Measurements from ENCODE around the gene PRB3. TPM values are rescaled to one million over a fixed set of nuclear protein-coding genes. Genes with fewer than 3 reads are reported as not detected.

Gene PRB3
- total and polyA plus RNA-seq, 2 donors (not counting 1 experiment from before 2014, with no cell fraction given), result not detected

GRCh38 chr12:11273449-11273848, 3.9 kb upstream of the PRB3 start:
- H3K4me1 ChIP-seq (ENCODE audit: control insufficient read depth, extremely low read depth, insufficient read depth, low read length), result no peaks in the 10 kb centered on the region
- H3K4me2 ChIP-seq (ENCODE audit: extremely low read depth, insufficient read depth, low read length), result no peak overlapping the region
- no peaks in the 10 kb centered on the region for H3K27me3 ChIP-seq (ENCODE audit: control insufficient read depth, insufficient read depth, low read length)
- H4K20me1 ChIP-seq (ENCODE audit: control insufficient read depth, extremely low read depth, insufficient read depth, low read length), result no peaks in the 10 kb centered on the region
- no peak for DNase-seq (ENCODE audit: low read depth in 2 of 2)
- no peak overlapping the region for H3K27ac ChIP-seq (ENCODE audit: insufficient read depth, low read length)
- no peak overlapping the region for H2AFZ ChIP-seq (ENCODE audit: low read length)
- no peaks in the 10 kb centered on the region for H3K9me3 ChIP-seq (ENCODE audit: control insufficient read depth, insufficient read depth, low read depth, low read length)
- H3K36me3 ChIP-seq (ENCODE audit: control insufficient read depth, insufficient read depth, low read length), result no peaks in the 10 kb centered on the region
- no peak overlapping the region for H3K9ac ChIP-seq (ENCODE audit: insufficient read depth, low read length)
- TF ChIP-seq CTCF (conservative IDR thresholded peaks at IDR 0.05 in 1 of 2, IDR thresholded peaks at IDR 0.05 in 1 of 2; ENCODE audit: low read depth in 1 of 2, low read length in 2 of 2) (no peak), EZH2 (IDR thresholded peaks at IDR 0.05; ENCODE audit: low read length, missing control alignments) (no peak)
- no peak overlapping the region for H3K4me3 ChIP-seq (replicated peaks in 1 of 4; ENCODE audit: control extremely low read depth in 1 of 4, insufficient read depth in 1 of 4, low read depth in 3 of 4, low read length in 4 of 4)
- no peaks in the 10 kb centered on the region for H3K79me2 ChIP-seq (ENCODE audit: control insufficient read depth, insufficient read depth, low read length)

- Histone ChIP-seq H3K9me3 (ENCODE audit: control insufficient read depth, insufficient read depth, low read depth, low read length) (no peaks in the 10 kb centered on the region), H3K4me3 (replicated peaks in 1 of 4; ENCODE audit: control extremely low read depth in 1 of 4, insufficient read depth in 1 of 4, low read depth in 3 of 4, low read length in 4 of 4) (no peak overlapping the region), H3K9ac (ENCODE audit: insufficient read depth, low read length) (no peak overlapping the region), H4K20me1 (ENCODE audit: control insufficient read depth, extremely low read depth, insufficient read depth, low read length) (no peaks in the 10 kb centered on the region), H3K79me2 (ENCODE audit: control insufficient read depth, insufficient read depth, low read length) (no peaks in the 10 kb centered on the region), H3K4me2 (ENCODE audit: extremely low read depth, insufficient read depth, low read length) (no peak overlapping the region), H3K36me3 (ENCODE audit: control insufficient read depth, insufficient read depth, low read length) (no peaks in the 10 kb centered on the region), H3K27ac (ENCODE audit: insufficient read depth, low read length) (no peak overlapping the region), H3K4me1 (ENCODE audit: control insufficient read depth, extremely low read depth, insufficient read depth, low read length) (no peaks in the 10 kb centered on the region), H2AFZ (ENCODE audit: low read length) (no peak overlapping the region), H3K27me3 (ENCODE audit: control insufficient read depth, insufficient read depth, low read length) (no peaks in the 10 kb centered on the region)
- no peak for DNase-seq (ENCODE audit: low read depth in 2 of 2)
- TF ChIP-seq CTCF (conservative IDR thresholded peaks at IDR 0.05 in 1 of 2, IDR thresholded peaks at IDR 0.05 in 1 of 2; ENCODE audit: low read depth in 1 of 2, low read length in 2 of 2), result no peak
- no peak for TF ChIP-seq EZH2 (IDR thresholded peaks at IDR 0.05; ENCODE audit: low read length, missing control alignments)
Measured at GRCh38 chr12:11264501-11264900, 5.0 kb downstream of the PRB3 start.

- no peak for DNase-seq (ENCODE audit: low read depth in 2 of 2)
- H3K27me3 ChIP-seq (ENCODE audit: control insufficient read depth, insufficient read depth, low read length), result no peaks in the 10 kb centered on the region
- no peak overlapping the region for H3K9ac ChIP-seq (ENCODE audit: insufficient read depth, low read length)
- no peaks in the 10 kb centered on the region for H3K4me1 ChIP-seq (ENCODE audit: control insufficient read depth, extremely low read depth, insufficient read depth, low read length)
- no peaks in the 10 kb centered on the region for H3K9me3 ChIP-seq (ENCODE audit: control insufficient read depth, insufficient read depth, low read depth, low read length)
- H3K4me2 ChIP-seq (ENCODE audit: extremely low read depth, insufficient read depth, low read length), result no peak overlapping the region
- TF ChIP-seq CTCF (conservative IDR thresholded peaks at IDR 0.05 in 1 of 2, IDR thresholded peaks at IDR 0.05 in 1 of 2; ENCODE audit: low read depth in 1 of 2, low read length in 2 of 2) (no peak), EZH2 (IDR thresholded peaks at IDR 0.05; ENCODE audit: low read length, missing control alignments) (no peak)
- no peak overlapping the region for H2AFZ ChIP-seq (ENCODE audit: low read length)
- H4K20me1 ChIP-seq (ENCODE audit: control insufficient read depth, extremely low read depth, insufficient read depth, low read length), result no peaks in the 10 kb centered on the region
- H3K36me3 ChIP-seq (ENCODE audit: control insufficient read depth, insufficient read depth, low read length), result no peaks in the 10 kb centered on the region
- no peaks in the 10 kb centered on the region for H3K79me2 ChIP-seq (ENCODE audit: control insufficient read depth, insufficient read depth, low read length)
- no peak overlapping the region for H3K4me3 ChIP-seq (replicated peaks in 1 of 4; ENCODE audit: control extremely low read depth in 1 of 4, insufficient read depth in 1 of 4, low read depth in 3 of 4, low read length in 4 of 4)
- H3K27ac ChIP-seq (ENCODE audit: insufficient read depth, low read length), result no peak overlapping the region
Measured at GRCh38 chr12:11246489-11246888, 23.0 kb downstream of the PRB3 start.

Measured in fibroblast of lung (primary cell).